Type B pancreatic cell (in vitro differentiated cells): ENCODE measurements around the gene TACR1. TPM values are rescaled to one million over a fixed set of nuclear protein-coding genes. Genes with fewer than 3 reads are reported as not detected.

ENCODE experiments used
- DNase-seq: peaks from one replicate; pipeline ENCODE4 v3.0.0; 2021; ENCODE audit warnings: mixed read lengths; ENCODE audit not compliant: unreplicated experiment; ENCODE audit errors: extremely low spot score
- H3K27ac Mint-ChIP-seq: 2 replicates; pipeline ENCODE4 v1.8.0; 2021; ENCODE audit warnings: mild to moderate bottlenecking, mixed read lengths
- H3K27me3 Mint-ChIP-seq: 2 replicates; pipeline ENCODE4 v1.8.0; 2021; ENCODE audit warnings: mixed read lengths
- H3K36me3 Mint-ChIP-seq: 2 replicates; pipeline ENCODE4 v1.8.0; 2021; ENCODE audit warnings: mixed read lengths
- H3K4me1 Mint-ChIP-seq: one replicate; pipeline ENCODE4 v1.8.0; 2021; ENCODE audit warnings: mixed read lengths; ENCODE audit not compliant: unreplicated experiment
- H3K4me3 Mint-ChIP-seq: 2 replicates; pipeline ENCODE4 v1.8.0; 2021; ENCODE audit warnings: mild to moderate bottlenecking, mixed read lengths
- H3K9me3 Mint-ChIP-seq: 2 replicates; pipeline ENCODE4 v1.8.0; 2021; ENCODE audit warnings: mixed read lengths
- total RNA-seq: library from RNA; stranded (reverse); gene quantifications from 2 replicates; pipeline ENCODE4 v1.2.1, GENCODE V29; 2021; ENCODE audit warnings: low replicate concordance
- TF ChIP-seq, protein P1 (sequence below): fragments of 200-600 bp; sonication (generic); conservative IDR thresholded peaks from 2 replicates; pipeline ENCODE4 v1.5.0; 2021; ENCODE audit warnings: antibody characterized with exemption, mild to moderate bottlenecking

The TACR1 gene
- total RNA-seq, 1 donor from 2014 or later = 1.5 TPM

DNA sequence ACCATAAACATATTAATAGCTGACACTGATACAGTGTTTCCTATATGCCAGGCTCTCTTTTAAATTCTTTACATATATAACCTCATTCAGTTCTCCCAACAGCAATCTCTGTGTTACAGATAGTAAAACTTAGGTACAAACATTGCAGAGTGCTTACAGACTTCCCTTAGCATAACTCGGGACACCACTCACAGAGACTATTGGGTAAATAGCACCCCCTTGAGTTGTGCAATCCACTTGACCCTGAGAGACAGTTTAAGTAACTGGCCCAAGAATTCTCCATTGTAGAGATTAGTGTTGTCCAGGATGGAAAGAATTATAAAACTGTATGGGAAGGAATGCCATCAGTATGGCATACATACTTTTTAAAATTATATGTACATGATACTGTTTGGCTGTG is 130.8 kb downstream of the TACR1 start:
- H3K36me3 Mint-ChIP-seq = no peaks in the 10 kb centered on the region
- peaks cover 14% of the 10 kb centered on the region for H3K4me1 Mint-ChIP-seq
- H3K27ac Mint-ChIP-seq = no peak overlapping the region
- TF ChIP-seq, protein P1, sequence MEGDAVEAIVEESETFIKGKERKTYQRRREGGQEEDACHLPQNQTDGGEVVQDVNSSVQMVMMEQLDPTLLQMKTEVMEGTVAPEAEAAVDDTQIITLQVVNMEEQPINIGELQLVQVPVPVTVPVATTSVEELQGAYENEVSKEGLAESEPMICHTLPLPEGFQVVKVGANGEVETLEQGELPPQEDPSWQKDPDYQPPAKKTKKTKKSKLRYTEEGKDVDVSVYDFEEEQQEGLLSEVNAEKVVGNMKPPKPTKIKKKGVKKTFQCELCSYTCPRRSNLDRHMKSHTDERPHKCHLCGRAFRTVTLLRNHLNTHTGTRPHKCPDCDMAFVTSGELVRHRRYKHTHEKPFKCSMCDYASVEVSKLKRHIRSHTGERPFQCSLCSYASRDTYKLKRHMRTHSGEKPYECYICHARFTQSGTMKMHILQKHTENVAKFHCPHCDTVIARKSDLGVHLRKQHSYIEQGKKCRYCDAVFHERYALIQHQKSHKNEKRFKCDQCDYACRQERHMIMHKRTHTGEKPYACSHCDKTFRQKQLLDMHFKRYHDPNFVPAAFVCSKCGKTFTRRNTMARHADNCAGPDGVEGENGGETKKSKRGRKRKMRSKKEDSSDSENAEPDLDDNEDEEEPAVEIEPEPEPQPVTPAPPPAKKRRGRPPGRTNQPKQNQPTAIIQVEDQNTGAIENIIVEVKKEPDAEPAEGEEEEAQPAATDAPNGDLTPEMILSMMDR = no peak
- no peak overlapping the region for H3K4me3 Mint-ChIP-seq
- H3K27me3 Mint-ChIP-seq = peaks cover 16% of the 10 kb centered on the region
- H3K9me3 Mint-ChIP-seq = no peaks in the 10 kb centered on the region
- no peak for DNase-seq

DNA sequence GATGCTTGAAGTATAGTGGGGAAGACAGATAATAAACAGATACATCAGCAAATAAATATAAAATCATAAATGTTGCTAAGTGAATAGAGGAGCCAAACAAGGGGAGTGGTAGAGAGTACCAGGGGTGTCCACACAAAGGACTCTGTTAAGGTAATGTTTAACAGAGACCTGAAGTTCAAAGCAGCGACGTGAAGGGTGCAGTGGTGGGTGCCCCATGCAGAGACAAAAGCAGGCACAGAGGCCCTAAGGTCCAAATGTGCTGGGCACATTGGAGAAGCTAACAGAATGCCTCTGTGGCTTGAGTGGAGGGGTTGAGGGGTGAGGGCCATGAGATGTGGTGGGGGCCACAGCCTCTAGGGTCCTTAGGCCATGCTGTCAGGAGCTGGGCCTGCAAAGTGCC is 131.8 kb downstream of the TACR1 start:
- TF ChIP-seq, protein P1 = no peak
- no peak overlapping the region for H3K4me3 Mint-ChIP-seq
- H3K36me3 Mint-ChIP-seq = no peaks in the 10 kb centered on the region
- H3K9me3 Mint-ChIP-seq = no peaks in the 10 kb centered on the region
- no peak overlapping the region for H3K27ac Mint-ChIP-seq
- no peak for DNase-seq
- H3K4me1 Mint-ChIP-seq = peaks cover 14% of the 10 kb centered on the region
- H3K27me3 Mint-ChIP-seq = peaks cover 10% of the 10 kb centered on the region

DNA sequence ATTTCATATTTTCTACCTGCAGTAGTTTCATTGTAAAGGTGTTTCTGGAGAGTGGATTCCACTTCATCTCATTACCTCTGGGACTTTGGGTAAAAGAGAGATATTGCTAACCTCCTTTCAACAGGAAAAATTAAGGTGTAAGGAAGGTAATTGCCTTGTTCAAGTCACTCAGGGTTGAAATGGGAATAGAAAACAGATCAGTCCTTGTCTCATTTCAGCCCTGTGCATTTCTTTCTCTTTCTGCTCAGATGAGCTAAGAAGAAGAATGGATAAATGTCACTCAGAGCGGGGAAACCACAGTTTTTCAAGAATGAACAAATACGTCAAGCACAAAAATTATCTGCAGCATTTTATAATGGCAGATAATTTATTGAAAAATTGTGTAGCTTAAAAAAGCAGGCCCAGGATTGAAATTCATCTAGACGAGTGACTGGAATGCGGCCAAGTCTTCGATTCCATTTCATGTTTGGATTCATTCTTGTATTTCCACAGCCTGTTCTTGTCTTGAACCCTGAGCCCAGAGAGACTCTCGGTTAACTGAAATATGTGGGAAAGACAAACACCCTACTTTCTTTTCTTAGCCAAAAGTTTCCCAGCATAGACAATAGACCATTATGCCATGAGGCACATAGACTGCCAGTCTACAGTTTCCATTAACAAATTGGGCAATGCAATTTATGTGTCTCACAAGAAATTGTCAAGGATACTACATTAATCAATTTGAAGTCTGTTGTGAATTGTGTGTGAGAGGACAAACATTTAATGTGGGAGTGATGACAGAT is 133.0 kb downstream of the TACR1 start:
- Mint-ChIP-seq H3K9me3 (no peaks in the 10 kb centered on the region), H3K27ac (no peak overlapping the region), H3K4me1 (peaks cover 9% of the 10 kb centered on the region), H3K4me3 (no peak overlapping the region), H3K27me3 (peaks cover 3% of the 10 kb centered on the region), H3K36me3 (no peaks in the 10 kb centered on the region)
- TF ChIP-seq, protein P1 = no peak
- DNase-seq = no peak

DNA sequence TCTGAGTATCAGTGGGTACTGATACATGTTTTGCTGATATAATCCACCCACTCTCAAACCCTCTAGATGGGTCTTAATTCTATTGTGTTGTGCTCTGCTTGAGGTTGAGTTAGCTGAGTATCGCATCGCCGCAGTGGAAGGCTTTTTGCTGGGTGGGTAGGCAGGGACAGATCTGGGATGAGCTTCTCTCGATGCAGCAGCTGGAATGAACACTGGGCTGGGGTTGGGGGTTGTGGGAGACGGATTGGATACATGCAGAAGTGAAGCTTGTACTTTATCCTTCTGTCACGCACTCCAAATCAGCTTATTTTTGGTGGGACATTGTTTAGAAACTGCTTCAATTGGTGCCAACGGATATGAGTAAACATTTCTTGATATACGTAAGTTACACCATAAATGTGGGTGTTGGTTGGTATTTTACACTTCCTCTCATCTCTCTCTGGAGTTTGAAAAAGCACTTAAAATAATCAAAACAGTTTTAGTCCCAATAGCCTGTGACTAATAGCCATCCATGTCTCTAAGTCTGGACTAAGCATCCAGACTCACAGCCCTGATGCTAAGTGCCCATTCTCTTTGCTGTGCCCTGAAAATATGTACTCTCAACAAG is 133.8 kb downstream of the TACR1 start:
- H3K27me3 Mint-ChIP-seq = peaks cover 6% of the 10 kb centered on the region
- DNase-seq = no peak

DNA sequence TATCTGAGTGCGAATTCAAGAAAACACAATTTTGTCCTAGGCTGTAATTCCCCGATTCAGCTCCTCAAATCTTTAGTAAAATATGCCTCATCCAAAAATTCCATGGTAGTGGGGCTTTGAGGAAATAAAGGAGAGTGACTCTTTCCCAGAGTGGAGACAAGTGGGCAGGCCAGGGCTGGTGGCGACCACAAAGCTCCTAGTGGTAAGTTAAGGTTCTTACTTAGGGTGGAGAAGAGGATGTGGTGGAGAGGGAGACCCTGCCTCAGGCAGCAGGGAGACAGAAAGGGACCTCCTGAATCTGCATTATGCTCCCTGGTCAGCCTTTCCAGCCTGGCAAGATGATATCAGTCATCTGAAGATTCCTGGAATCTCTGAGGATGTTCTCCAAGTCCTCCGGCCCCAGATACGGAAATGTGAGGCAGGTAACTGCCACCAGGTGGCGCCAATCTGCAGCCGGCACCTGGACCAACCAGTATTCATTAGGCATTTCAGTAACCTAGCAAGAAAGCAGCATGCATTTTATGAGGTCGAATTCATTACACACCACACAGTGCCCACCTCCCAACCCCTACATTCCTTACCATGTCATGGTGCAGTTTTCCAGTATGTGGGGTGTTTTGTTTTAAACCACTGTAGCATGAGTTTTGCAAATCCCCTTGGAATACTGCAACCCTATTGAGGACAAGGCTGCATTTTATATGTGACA is 134.5 kb downstream of the TACR1 start:
- peak; percentile 77 for DNase-seq
- Mint-ChIP-seq H3K36me3 (no peaks in the 10 kb centered on the region), H3K4me3 (no peak overlapping the region), H3K4me1 (peaks cover 9% of the 10 kb centered on the region), H3K9me3 (no peaks in the 10 kb centered on the region), H3K27ac (no peak overlapping the region), H3K27me3 (peaks cover 12% of the 10 kb centered on the region)
- TF ChIP-seq, protein P1 = peak; percentile 95

More for the DNA sequence above, 133.8 kb downstream of the TACR1 start:
- Mint-ChIP-seq H3K27ac (no peak overlapping the region), H3K36me3 (no peaks in the 10 kb centered on the region), H3K4me1 (peaks cover 9% of the 10 kb centered on the region), H3K4me3 (no peak overlapping the region), H3K9me3 (no peaks in the 10 kb centered on the region)
- TF ChIP-seq, protein P1 = no peak
